WTC11 (cell line): ENCODE measurements around the gene IQCE. TPM values are rescaled to one million over a fixed set of nuclear protein-coding genes. Genes with fewer than 3 reads are reported as not detected.

ENCODE experiments used
- ATAC-seq: fragments of 200-7000 bp; cut with Tn5 transposase; 2 replicates; pipeline ENCODE4 v1.10.0; 2021; ENCODE audit warnings: mild to moderate bottlenecking, moderate library complexity
- CTCF ChIA-PET: fragments of 300-600 bp; sonication (Branson Sonifier 250); formaldehyde crosslinking; loops from one replicate; lab custom pipeline; 2021; ENCODE audit warnings: antibody characterized with exemption; lab: Charles Lee
- POLR2A ChIA-PET: fragments of 350-600 bp; sonication (Branson Sonifier 250); formaldehyde crosslinking; loops from one replicate; lab custom pipeline; 2021; ENCODE audit warnings: antibody characterized with exemption; lab: Charles Lee
- DNase-seq: peaks from one replicate; pipeline ENCODE4 v3.0.0; 2021; ENCODE audit warnings: low spot score
- H3K27ac Mint-ChIP-seq: 2 replicates; pipeline ENCODE4 v1.8.0; 2021; ENCODE audit warnings: mixed read lengths
- H3K27me3 Mint-ChIP-seq: 2 replicates; pipeline ENCODE4 v1.8.0; 2021; ENCODE audit warnings: low read depth, mild to moderate bottlenecking, moderate library complexity, mixed read lengths
- H3K36me3 Mint-ChIP-seq: 2 replicates; pipeline ENCODE4 v1.8.0; 2021; ENCODE audit warnings: mixed read lengths
- H3K4me1 Mint-ChIP-seq: 2 replicates; pipeline ENCODE4 v1.8.0; 2022; ENCODE audit warnings: mixed read lengths
- H3K4me3 Mint-ChIP-seq: 2 replicates; pipeline ENCODE4 v1.8.0; 2021; ENCODE audit warnings: mild to moderate bottlenecking, moderate library complexity, mixed read lengths
- H3K9me3 Mint-ChIP-seq: 2 replicates; pipeline ENCODE4 v1.8.0; 2021; ENCODE audit warnings: mixed read lengths
- CREB1 ChIP-seq: sonication (generic); formaldehyde crosslinking; IDR thresholded peaks from 2 replicates; pipeline ENCODE4 v1.8.0; 2023; ENCODE audit warnings: mild to moderate bottlenecking, missing genetic modification reagents
- E2F1 ChIP-seq: sonication (generic); formaldehyde crosslinking; IDR thresholded peaks from 2 replicates; pipeline ENCODE4 v1.8.0; 2022; ENCODE audit warnings: mild to moderate bottlenecking, missing genetic modification reagents
- FOXJ3 ChIP-seq: sonication (generic); formaldehyde crosslinking; IDR thresholded peaks from 2 replicates; pipeline ENCODE4 v1.9.0; 2021; ENCODE audit warnings: missing genetic modification reagents, mild to moderate bottlenecking, borderline replicate concordance
- FOXP1 ChIP-seq: sonication (generic); formaldehyde crosslinking; IDR thresholded peaks from 2 replicates; pipeline ENCODE4 v1.8.0; 2022; ENCODE audit warnings: missing genetic modification reagents, mild to moderate bottlenecking, moderate library complexity, borderline replicate concordance
- GRHL2 ChIP-seq: fragments of 250-450 bp; sonication (Bioruptor Pico); IDR thresholded peaks from 2 replicates; pipeline ENCODE4 v1.8.0; 2022; ENCODE audit warnings: mild to moderate bottlenecking, moderate library complexity; ENCODE audit not compliant: insufficient replicate concordance, severe bottlenecking
- HMGXB4 ChIP-seq: sonication (generic); formaldehyde crosslinking; IDR thresholded peaks from 2 replicates; pipeline ENCODE4 v1.8.1; 2023; ENCODE audit warnings: mild to moderate bottlenecking, moderate library complexity, missing genetic modification reagents
- IRF2 ChIP-seq: sonication (generic); formaldehyde crosslinking; IDR thresholded peaks from 2 replicates; pipeline ENCODE4 v1.8.0; 2022; ENCODE audit warnings: low read depth, missing genetic modification reagents, borderline replicate concordance
- NR3C1 ChIP-seq: sonication (generic); formaldehyde crosslinking; conservative IDR thresholded peaks from 2 replicates; pipeline ENCODE4 v1.8.1; 2023; ENCODE audit warnings: low read depth, mild to moderate bottlenecking, missing genetic modification reagents
- TCF7 ChIP-seq: sonication (generic); formaldehyde crosslinking; IDR thresholded peaks from 2 replicates; pipeline ENCODE4 v1.8.0; 2022; ENCODE audit warnings: mild to moderate bottlenecking, low read depth, missing genetic modification reagents, moderate library complexity
- TEAD1 ChIP-seq: sonication (generic); formaldehyde crosslinking; IDR thresholded peaks from 2 replicates; pipeline ENCODE4 v1.8.0; 2022; ENCODE audit warnings: mild to moderate bottlenecking, missing genetic modification reagents
- USF2 ChIP-seq: sonication (generic); formaldehyde crosslinking; IDR thresholded peaks from 2 replicates; pipeline ENCODE4 v1.8.1; 2023; ENCODE audit warnings: mild to moderate bottlenecking, missing genetic modification reagents, moderate library complexity
- ZBTB43 ChIP-seq: sonication (generic); formaldehyde crosslinking; IDR thresholded peaks from 2 replicates; pipeline ENCODE4 v1.8.1; 2023; ENCODE audit warnings: mild to moderate bottlenecking, missing genetic modification reagents
- ZNF121 ChIP-seq: sonication (generic); formaldehyde crosslinking; IDR thresholded peaks from 2 replicates; pipeline ENCODE4 v1.8.0; 2023; ENCODE audit warnings: missing genetic modification reagents
- ZNF263 ChIP-seq: sonication (generic); formaldehyde crosslinking; IDR thresholded peaks from 2 replicates; pipeline ENCODE4 v1.8.1; 2022; ENCODE audit warnings: low read depth, mild to moderate bottlenecking, moderate library complexity, missing genetic modification reagents
- ZSCAN18 ChIP-seq: fragments of 250-450 bp; sonication (Bioruptor Pico); IDR thresholded peaks from 2 replicates; pipeline ENCODE4 v2.1.2; 2022; ENCODE audit warnings: mild to moderate bottlenecking, moderate library complexity
- total RNA-seq: library from RNA; stranded (reverse); gene quantifications from 3 replicates; pipeline ENCODE4 v1.2.3, GENCODE V29; 2021
- TF ChIP-seq, protein P1 (sequence below): sonication (generic); formaldehyde crosslinking; IDR thresholded peaks from 2 replicates; pipeline ENCODE4 v1.8.0; 2023; ENCODE audit warnings: mild to moderate bottlenecking, missing genetic modification reagents
- TF ChIP-seq, protein P2 (sequence below): sonication (generic); formaldehyde crosslinking; IDR thresholded peaks from 2 replicates; pipeline ENCODE4 v1.8.1; 2022; ENCODE audit warnings: low read depth, mild to moderate bottlenecking, moderate library complexity, missing genetic modification reagents, borderline replicate concordance

IQCE gene
- total RNA-seq, 1 experiment from 2014 or later: 4.4 TPM

DNA sequence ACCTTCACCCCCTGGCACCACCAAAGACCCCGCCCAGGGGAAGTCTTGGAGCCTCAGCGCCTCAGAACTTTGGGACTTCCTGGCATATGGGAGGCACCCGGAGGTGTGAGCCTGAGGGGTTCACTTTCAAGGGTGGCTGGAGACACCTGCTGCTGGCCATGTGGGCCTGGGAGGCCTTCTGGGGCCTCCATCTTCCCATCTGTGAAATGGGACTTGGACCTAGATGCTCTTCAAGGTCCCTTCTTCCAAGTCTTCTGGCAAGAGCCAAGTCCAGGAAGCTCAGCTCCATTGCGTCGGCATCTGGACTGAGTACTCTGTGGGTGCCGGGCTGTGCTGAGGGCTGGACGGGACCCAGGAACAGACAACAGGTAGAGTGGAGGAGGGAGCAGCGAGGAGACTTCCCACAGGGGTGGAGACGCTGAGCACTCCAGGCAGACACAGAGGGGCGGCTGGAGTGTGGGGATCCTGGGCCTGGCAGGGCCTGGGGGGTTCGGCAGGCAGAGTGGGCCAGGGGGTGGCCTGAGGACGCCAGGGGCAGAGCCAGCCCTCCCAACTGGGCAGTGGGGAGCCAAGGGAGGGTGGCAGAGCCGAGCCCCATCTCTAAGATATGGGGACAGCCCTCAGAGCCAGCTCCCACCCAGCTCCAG lies 48.5 kb upstream of the IQCE start:
- Mint-ChIP-seq H3K9me3 (no peaks in the 10 kb centered on the region), H3K36me3 (no peaks in the 10 kb centered on the region), H3K4me1 (peaks cover 5% of the 10 kb centered on the region), H3K27ac (no peak overlapping the region), H3K27me3 (no peaks in the 10 kb centered on the region), H3K4me3 (no peak overlapping the region)
- TF ChIP-seq ZBTB43 (no peak), HMGXB4 (CRISPR knock-in tag) (0 out of 2 replicates have a peak, but pooled peaks have one; percentile 41)
- ATAC-seq: no peak
- POLR2A ChIA-PET: interaction anchor here (0.8 kb wide), 1 partner anchor 15 kb away, joined by 3 read pairs; no protein-coding TSS in a partner anchor
- no peak for DNase-seq
- CTCF ChIA-PET: interaction anchor here (0.8 kb wide), 1 partner anchor 87 kb away, joined by 4 read pairs; no protein-coding TSS in a partner anchor

GRCh38 chr7:2510909-2511768 lies 47.6 kb upstream of the IQCE start:
- no peaks in the 10 kb centered on the region for H3K36me3 Mint-ChIP-seq
- CTCF ChIA-PET: interaction anchor here (0.8 to 1.3 kb wide), 2 partner anchors 10 to 86 kb away, joined by 3 to 4 read pairs; no protein-coding TSS in a partner anchor
- no peak for DNase-seq
- H3K4me1 Mint-ChIP-seq: peaks cover 5% of the 10 kb centered on the region
- H3K27ac Mint-ChIP-seq: no peak overlapping the region
- no peak overlapping the region for H3K4me3 Mint-ChIP-seq
- H3K9me3 Mint-ChIP-seq: no peaks in the 10 kb centered on the region
- POLR2A ChIA-PET: interaction anchor here (0.8 kb wide), 1 partner anchor 14 kb away, joined by 3 read pairs; no protein-coding TSS in a partner anchor
- no peaks in the 10 kb centered on the region for H3K27me3 Mint-ChIP-seq
- peak; percentile 17; the same call in 1 of the 2 replicates for ATAC-seq
- TF ChIP-seq NR3C1 (CRISPR knock-in tag) (no peak), GRHL2 (no peak), USF2 (CRISPR knock-in tag) (no peak), IRF2 (no peak), ZNF121 (CRISPR knock-in tag) (no peak), TCF7 (CRISPR knock-in tag) (no peak), E2F1 (CRISPR knock-in tag) (no peak)
- TF ChIP-seq, protein P1, sequence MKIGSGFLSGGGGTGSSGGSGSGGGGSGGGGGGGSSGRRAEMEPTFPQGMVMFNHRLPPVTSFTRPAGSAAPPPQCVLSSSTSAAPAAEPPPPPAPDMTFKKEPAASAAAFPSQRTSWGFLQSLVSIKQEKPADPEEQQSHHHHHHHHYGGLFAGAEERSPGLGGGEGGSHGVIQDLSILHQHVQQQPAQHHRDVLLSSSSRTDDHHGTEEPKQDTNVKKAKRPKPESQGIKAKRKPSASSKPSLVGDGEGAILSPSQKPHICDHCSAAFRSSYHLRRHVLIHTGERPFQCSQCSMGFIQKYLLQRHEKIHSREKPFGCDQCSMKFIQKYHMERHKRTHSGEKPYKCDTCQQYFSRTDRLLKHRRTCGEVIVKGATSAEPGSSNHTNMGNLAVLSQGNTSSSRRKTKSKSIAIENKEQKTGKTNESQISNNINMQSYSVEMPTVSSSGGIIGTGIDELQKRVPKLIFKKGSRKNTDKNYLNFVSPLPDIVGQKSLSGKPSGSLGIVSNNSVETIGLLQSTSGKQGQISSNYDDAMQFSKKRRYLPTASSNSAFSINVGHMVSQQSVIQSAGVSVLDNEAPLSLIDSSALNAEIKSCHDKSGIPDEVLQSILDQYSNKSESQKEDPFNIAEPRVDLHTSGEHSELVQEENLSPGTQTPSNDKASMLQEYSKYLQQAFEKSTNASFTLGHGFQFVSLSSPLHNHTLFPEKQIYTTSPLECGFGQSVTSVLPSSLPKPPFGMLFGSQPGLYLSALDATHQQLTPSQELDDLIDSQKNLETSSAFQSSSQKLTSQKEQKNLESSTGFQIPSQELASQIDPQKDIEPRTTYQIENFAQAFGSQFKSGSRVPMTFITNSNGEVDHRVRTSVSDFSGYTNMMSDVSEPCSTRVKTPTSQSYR (CRISPR knock-in tag): no peak
- TF ChIP-seq, all 79 proteins: peak for 0

DNA sequence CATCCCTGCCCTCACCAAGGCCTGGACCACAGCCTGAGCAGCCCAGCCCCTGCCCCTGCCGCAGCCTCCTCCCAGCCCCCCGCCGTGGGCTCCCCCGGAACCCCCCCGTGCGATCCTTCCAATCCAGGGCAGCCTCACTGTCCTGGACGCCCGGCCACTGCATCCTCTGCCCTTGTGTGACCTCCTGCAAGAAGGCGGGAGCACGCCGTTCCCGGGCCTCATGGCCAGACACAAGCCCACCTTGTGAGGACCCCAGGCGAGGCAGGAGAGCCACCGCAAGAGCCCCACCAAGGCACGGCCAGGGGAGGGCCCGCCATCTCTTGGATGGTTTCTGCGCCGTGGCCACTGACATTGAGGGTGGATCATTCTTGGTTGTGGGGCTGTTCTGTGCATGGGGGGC lies 47.0 kb upstream of the IQCE start:
- ChIA-PET CTCF (interaction anchor here (1.3 kb wide), 1 partner anchor 11 kb away, joined by 3 read pairs; no protein-coding TSS in a partner anchor), POLR2A (no interaction called here)
- H3K27ac Mint-ChIP-seq: no peak overlapping the region
- DNase-seq (no peak), ATAC-seq (no peak)
- H3K4me3 Mint-ChIP-seq: no peak overlapping the region
- H3K36me3 Mint-ChIP-seq: no peaks in the 10 kb centered on the region
- no peaks in the 10 kb centered on the region for H3K27me3 Mint-ChIP-seq
- TF ChIP-seq ZNF263 (CRISPR knock-in tag): no peak
- TF ChIP-seq TEAD1 (CRISPR knock-in tag): no peak
- TF ChIP-seq, protein P2, sequence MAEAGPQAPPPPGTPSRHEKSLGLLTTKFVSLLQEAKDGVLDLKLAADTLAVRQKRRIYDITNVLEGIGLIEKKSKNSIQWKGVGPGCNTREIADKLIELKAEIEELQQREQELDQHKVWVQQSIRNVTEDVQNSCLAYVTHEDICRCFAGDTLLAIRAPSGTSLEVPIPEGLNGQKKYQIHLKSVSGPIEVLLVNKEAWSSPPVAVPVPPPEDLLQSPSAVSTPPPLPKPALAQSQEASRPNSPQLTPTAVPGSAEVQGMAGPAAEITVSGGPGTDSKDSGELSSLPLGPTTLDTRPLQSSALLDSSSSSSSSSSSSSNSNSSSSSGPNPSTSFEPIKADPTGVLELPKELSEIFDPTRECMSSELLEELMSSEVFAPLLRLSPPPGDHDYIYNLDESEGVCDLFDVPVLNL (CRISPR knock-in tag): no peak
- no peak for TF ChIP-seq ZSCAN18
- no peak for TF ChIP-seq FOXJ3 (CRISPR knock-in tag)
- TF ChIP-seq IRF2: no peak
- no peak for TF ChIP-seq CREB1 (CRISPR knock-in tag)
- TF ChIP-seq FOXP1: no peak
- H3K4me1 Mint-ChIP-seq: peaks cover 8% of the 10 kb centered on the region
- H3K9me3 Mint-ChIP-seq: no peaks in the 10 kb centered on the region
